Tibial nerve (tissue), 4 donors: ENCODE measurements around the gene OR56A5. TPM values are rescaled to one million over a fixed set of nuclear protein-coding genes. Genes with fewer than 3 reads are reported as not detected.
"Not testable (repeated sequence)": the region's sequence is repeated elsewhere in the genome, so short reads cannot be mapped to it uniquely, and the experiment has no call there.

Experiments
- DNase-seq, 2 donors: peaks; one replicate each; pipeline ENCODE4 v3.0.0-alpha.2; 2019; ENCODE audit warnings: low spot score in 2 of 2
- H3K27ac ChIP-seq, 4 donors: fragments of 200-600 bp; sonication (generic) in 3 of 4; one replicate each; pipeline ENCODE4 v1.5.1; 2017 to 2019; ENCODE audit warnings: mild to moderate bottlenecking in 1 of 4
- H3K27me3 ChIP-seq, 2 donors: fragments of 200-600 bp; sonication (generic) in 1 of 2; one replicate each; pipeline versions ENCODE4 v1.5.1 to v1.6.0; 2017 to 2019
- H3K36me3 ChIP-seq, 3 donors: fragments of 200-600 bp; sonication (generic); one replicate each; pipeline ENCODE4 v1.5.1; 2018 to 2019
- H3K4me1 ChIP-seq, 4 donors: fragments of 200-600 bp; sonication (generic) in 3 of 4; one replicate each; pipeline ENCODE4 v1.5.1; 2017 to 2019
- H3K4me3 ChIP-seq, 4 donors: fragments of 200-600 bp; sonication (generic) in 3 of 4; one replicate each; pipeline ENCODE4 v1.5.1; 2017 to 2019; ENCODE audit warnings: mild to moderate bottlenecking in 1 of 4, moderate library complexity in 1 of 4
- H3K9me3 ChIP-seq, 4 donors: fragments of 200-600 bp; sonication (generic) in 3 of 4; one replicate each; pipeline ENCODE4 v1.5.1; 2017 to 2019
- CTCF ChIP-seq, 5 experiments: fragments of 200-600 bp in 3 of 5; fragments of 450-650 bp in 2 of 5; sonication (generic) in 3 of 5; IDR thresholded peaks; one replicate each; pipeline ENCODE4 v1.5.1; 2016 to 2019; ENCODE audit warnings: antibody characterized with exemption in 5 of 5, mild to moderate bottlenecking in 3 of 5, moderate library complexity in 2 of 5
- EP300 ChIP-seq, 2 donors: sonication (generic); formaldehyde crosslinking; IDR thresholded peaks; one replicate each; pipeline ENCODE4 v1.6.1; 2017; ENCODE audit warnings: antibody characterized with exemption in 2 of 2, mild to moderate bottlenecking in 1 of 2
- POLR2A ChIP-seq, 2 donors: fragments of 450-650 bp; IDR thresholded peaks; one replicate each; pipeline ENCODE4 v1.6.1; 2017; ENCODE audit warnings: antibody characterized with exemption in 2 of 2, mild to moderate bottlenecking in 2 of 2, moderate library complexity in 2 of 2
- WGBS, 2 donors: methylation state at CpG; one replicate each; pipeline ENCODE4 v1.1.5; 2018; 5-methylcytosine and 5-hydroxymethylcytosine counted together
- total RNA-seq, 4 donors: library from RNA; depleted of rRNA; stranded (reverse); fragments of >200 nt; gene quantifications; one replicate each; pipeline ENCODE4 v1.1.0, GENCODE V29; 2016

Gene OR56A5
- total RNA-seq, 4 donors from 2014 or later: not detected

GRCh38 chr11:5986885-5987284 is 18.6 kb upstream of the OR56A5 start, which contains the start of gene OR52L1:
Gene OR52L1 (minus strand): TSS chr11:5986985. CDS start chr11:5986930, 55 bp downstream.
- no peaks in the 10 kb centered on the region for H3K36me3 ChIP-seq
- no peak within 1 kb of the TSS for H3K4me3 ChIP-seq
- H3K9me3 ChIP-seq: no peaks in the 10 kb centered on the region
- no peaks in the 10 kb centered on the region for H3K27me3 ChIP-seq
- WGBS, 2 donors: 56 to 73% methylated on average over 1 of the region's 1 CpG
- H3K27ac ChIP-seq: no peak within 1 kb of the TSS
- TF ChIP-seq EP300 (IDR thresholded peaks at IDR 0.05): no peak
- no peak for TF ChIP-seq POLR2A (IDR thresholded peaks at IDR 0.05)
- no peak for TF ChIP-seq CTCF (IDR thresholded peaks at IDR 0.05)
- DNase-seq: no peak
- H3K4me1 ChIP-seq: no peaks in the 10 kb centered on the region

GRCh38 chr11:5983443-5983842 is 15.1 kb upstream of the OR56A5 start:
- Histone ChIP-seq H3K36me3 (no peaks in the 10 kb centered on the region), H3K4me3 (no peak overlapping the region), H3K9me3 (no peaks in the 10 kb centered on the region), H3K27me3 (no peaks in the 10 kb centered on the region), H3K27ac (no peak overlapping the region), H3K4me1 (no peaks in the 10 kb centered on the region)
- no peak for TF ChIP-seq POLR2A (IDR thresholded peaks at IDR 0.05)
- no peak for TF ChIP-seq EP300 (IDR thresholded peaks at IDR 0.05)
- TF ChIP-seq CTCF (IDR thresholded peaks at IDR 0.05): no peak
- no peak for DNase-seq
- WGBS, 2 donors: 36 to 43% methylated on average over 1 of the region's 1 CpG

GRCh38 chr11:5973530-5973929 is 5.2 kb upstream of the OR56A5 start:
- 52 to 76% methylated on average over 1 of the region's 1 CpG for WGBS, 2 donors
- H3K4me3 ChIP-seq: no peak overlapping the region
- no peak for TF ChIP-seq CTCF (IDR thresholded peaks at IDR 0.05)
- no peak for TF ChIP-seq POLR2A (IDR thresholded peaks at IDR 0.05)
- TF ChIP-seq EP300 (IDR thresholded peaks at IDR 0.05): no peak
- no peaks in the 10 kb centered on the region for H3K9me3 ChIP-seq
- no peaks in the 10 kb centered on the region for H3K36me3 ChIP-seq
- H3K4me1 ChIP-seq: no peaks in the 10 kb centered on the region
- DNase-seq: no peak
- no peaks in the 10 kb centered on the region for H3K27me3 ChIP-seq
- no peak overlapping the region for H3K27ac ChIP-seq

GRCh38 chr11:5967708-5968107 is 586 bp downstream of the OR56A5 start:
- H3K4me3 ChIP-seq: no peak overlapping the region
- H3K4me1 ChIP-seq: no peaks in the 10 kb centered on the region
- no peak for DNase-seq
- peaks cover 0 to 17% (median 0%) of the 10 kb centered on the region in 4 donors for H3K9me3 ChIP-seq
- H3K27me3 ChIP-seq: no peaks in the 10 kb centered on the region
- no peaks in the 10 kb centered on the region for H3K36me3 ChIP-seq
- 55 to 87% methylated on average over 3 of the region's 3 CpGs for WGBS, 2 donors
- no peak overlapping the region for H3K27ac ChIP-seq
- TF ChIP-seq CTCF (IDR thresholded peaks at IDR 0.05) (no peak), EP300 (IDR thresholded peaks at IDR 0.05) (no peak), POLR2A (IDR thresholded peaks at IDR 0.05) (no peak)

- no peak for DNase-seq
- TF ChIP-seq POLR2A (IDR thresholded peaks at IDR 0.05) (no peak), EP300 (IDR thresholded peaks at IDR 0.05) (no peak), CTCF (IDR thresholded peaks at IDR 0.05) (no peak)
- H3K9me3 ChIP-seq: peaks cover 0 to 17% (median 0%) of the 10 kb centered on the region in 4 donors
- no peaks in the 10 kb centered on the region for H3K36me3 ChIP-seq
- H3K27me3 ChIP-seq: no peaks in the 10 kb centered on the region
- H3K4me1 ChIP-seq: no peaks in the 10 kb centered on the region
- no peak overlapping the region for H3K27ac ChIP-seq
- WGBS, 2 donors: 51 to 57% methylated on average over 2 of the region's 2 CpGs
- no peak overlapping the region for H3K4me3 ChIP-seq
Observed at GRCh38 chr11:5966958-5967357, 1.3 kb downstream of the OR56A5 start.

GRCh38 chr11:5960704-5961320 is 7.5 kb downstream of the OR56A5 start:
- 91 to 94% methylated on average over 23 to 26 of the region's 40 CpGs for WGBS, 2 donors
- not testable (repeated sequence) for H3K27ac ChIP-seq, DNase-seq, H3K4me1 ChIP-seq, H3K36me3 ChIP-seq, H3K27me3 ChIP-seq, H3K4me3 ChIP-seq
- peaks cover 0 to 39% (median 0%) of the 10 kb centered on the region in 4 donors for H3K9me3 ChIP-seq
